BLaER1 treated with 17β-estradiol and CSF1 and Interleukin-3, amounts not matched to agents 10 nM and 100 nM (cell line): ENCODE data around the gene LSAMP.
"Not testable (repeated sequence)": the region's sequence is repeated elsewhere in the genome, so short reads cannot be mapped to it uniquely, and the experiment has no call there.

Source experiments
- H3K27ac ChIP-seq, 11 experiments: shearing (Covaris generic); formaldehyde crosslinking; 2 replicates each; pipeline ENCODE4 v1.8.1; 2022
- H3K27me3 ChIP-seq, 11 experiments: shearing (Covaris generic); formaldehyde crosslinking; 2 replicates each; pipeline ENCODE4 v1.8.1; 2022
- H3K36me3 ChIP-seq, 11 experiments: shearing (Covaris generic); formaldehyde crosslinking; 2 replicates each; pipeline ENCODE4 v1.8.1; 2022
- H3K4me1 ChIP-seq, 10 experiments: shearing (Covaris generic); formaldehyde crosslinking; 2 replicates each; pipeline ENCODE4 v1.8.1; 2022
- H3K4me2 ChIP-seq, 11 experiments: shearing (Covaris generic); formaldehyde crosslinking; 2 replicates each; pipeline ENCODE4 v1.8.1; 2022
- H3K4me3 ChIP-seq, 10 experiments: shearing (Covaris generic); formaldehyde crosslinking; 2 replicates each; pipeline ENCODE4 v1.8.1; 2022
- H3K9ac ChIP-seq, 11 experiments: shearing (Covaris generic); formaldehyde crosslinking; 2 replicates each; pipeline ENCODE4 v1.8.1; 2022
- H3K9me3 ChIP-seq, 11 experiments: shearing (Covaris generic); formaldehyde crosslinking; replicated peaks in 1 of 11; 2 replicates each; pipeline ENCODE4 v1.8.1; 2022
- H4K20me1 ChIP-seq, 11 experiments: shearing (Covaris generic); formaldehyde crosslinking; 2 replicates each; pipeline ENCODE4 v1.8.1; 2022
- Cebpa-rat ChIP-seq, 11 experiments: shearing (Covaris generic); IDR thresholded peaks; 2 replicates each; pipeline ENCODE4 v1.8.1; 2022

LSAMP gene

GRCh38 chr3:115789481-115789880 is 655.8 kb downstream of the LSAMP start:
- Histone ChIP-seq H3K9me3 (peaks cover 0 to 3% (median 0%) of the 10 kb centered on the region in 11 experiments; a peak in 1 of 22 replicates), H3K36me3 (no peaks in the 10 kb centered on the region), H3K4me1 (peaks cover 6 to 17% (median 12%) of the 10 kb centered on the region in 10 experiments; a peak in 17 of 20 replicates), H4K20me1 (no peaks in the 10 kb centered on the region), H3K27ac (no peak overlapping the region), H3K9ac (no peak overlapping the region), H3K4me2 (no peak overlapping the region), H3K27me3 (no peaks in the 10 kb centered on the region), H3K4me3 (no peak overlapping the region)
- TF ChIP-seq Cebpa-rat (IDR thresholded peaks at IDR 0.05) = no peak

- TF ChIP-seq Cebpa-rat (IDR thresholded peaks at IDR 0.05) = no peak
- Histone ChIP-seq H3K9me3 (peaks cover 0 to 3% (median 0%) of the 10 kb centered on the region in 11 experiments; a peak in 1 of 22 replicates), H4K20me1 (no peaks in the 10 kb centered on the region), H3K27me3 (no peaks in the 10 kb centered on the region), H3K9ac (no peak overlapping the region), H3K4me1 (peaks cover 6 to 17% (median 12%) of the 10 kb centered on the region in 10 experiments; a peak in 17 of 20 replicates), H3K27ac (no peak overlapping the region), H3K36me3 (no peaks in the 10 kb centered on the region), H3K4me2 (no peak overlapping the region), H3K4me3 (no peak overlapping the region)
These were observed 656.3 kb downstream of the LSAMP start for GRCh38 chr3:115788921-115789470.

- H3K9me3 ChIP-seq = peaks cover 0 to 3% (median 0%) of the 10 kb centered on the region in 11 experiments; a peak in 1 of 22 replicates
- no peaks in the 10 kb centered on the region for H3K36me3 ChIP-seq
- no peak for TF ChIP-seq Cebpa-rat (IDR thresholded peaks at IDR 0.05)
- no peak overlapping the region for H3K9ac ChIP-seq
- peaks cover 6 to 23% (median 17%) of the 10 kb centered on the region in 10 experiments; a peak in 18 of 20 replicates for H3K4me1 ChIP-seq
- H3K4me2 ChIP-seq = no peak overlapping the region
- no peaks in the 10 kb centered on the region for H3K27me3 ChIP-seq
- H4K20me1 ChIP-seq = no peaks in the 10 kb centered on the region
- H3K4me3 ChIP-seq = no peak overlapping the region
- no peak overlapping the region for H3K27ac ChIP-seq
These were observed 657.5 kb downstream of the LSAMP start for GRCh38 chr3:115787818-115788217.

- no peaks in the 10 kb centered on the region for H3K36me3 ChIP-seq
- H3K27me3 ChIP-seq = no peaks in the 10 kb centered on the region
- no peaks in the 10 kb centered on the region for H3K9me3 ChIP-seq
- H3K4me2 ChIP-seq = peak overlapping the region in 3 of 11 experiments; percentile 79 to 87 (median 82); a peak in 5 of 22 replicates
- H3K9ac ChIP-seq = no peak overlapping the region
- no peaks in the 10 kb centered on the region for H4K20me1 ChIP-seq
- H3K27ac ChIP-seq = no peak overlapping the region
- H3K4me3 ChIP-seq = no peak overlapping the region
- TF ChIP-seq Cebpa-rat (IDR thresholded peaks at IDR 0.05) = no peak
- peaks cover 6 to 19% (median 17%) of the 10 kb centered on the region in 10 experiments; a peak in 18 of 20 replicates for H3K4me1 ChIP-seq
These were observed 659.5 kb downstream of the LSAMP start for GRCh38 chr3:115785782-115786181.

- peak overlapping the region; percentile 75 to 88 (median 84) for H3K4me2 ChIP-seq
- H3K9ac ChIP-seq = peak overlapping the region in 10 of 11 experiments; percentile 75 to 85 (median 82); a peak in 17 of 22 replicates
- peak overlapping the region; percentile 64 to 79 (median 69) for H3K4me3 ChIP-seq
- no peaks in the 10 kb centered on the region for H3K27me3 ChIP-seq
- H3K27ac ChIP-seq = peak overlapping the region in 5 of 11 experiments; percentile 74 to 83 (median 76); a peak in 7 of 22 replicates
- no peak for TF ChIP-seq Cebpa-rat (IDR thresholded peaks at IDR 0.05)
- peaks cover 6 to 18% (median 16%) of the 10 kb centered on the region in 10 experiments; a peak in 17 of 20 replicates for H3K4me1 ChIP-seq
- no peaks in the 10 kb centered on the region for H3K9me3 ChIP-seq
- H4K20me1 ChIP-seq = no peaks in the 10 kb centered on the region
- H3K36me3 ChIP-seq = no peaks in the 10 kb centered on the region
These were observed 660.3 kb downstream of the LSAMP start for GRCh38 chr3:115784739-115785536.

GRCh38 chr3:115783938-115784738 is 661.1 kb downstream of the LSAMP start:
- Histone ChIP-seq H3K27ac (peak overlapping the region in 10 of 11 experiments; percentile 64 to 86 (median 78); a peak in 20 of 22 replicates), H4K20me1 (no peaks in the 10 kb centered on the region), H3K4me3 (peak overlapping the region; percentile 64 to 79 (median 69)), H3K36me3 (no peaks in the 10 kb centered on the region), H3K27me3 (no peaks in the 10 kb centered on the region), H3K9me3 (no peaks in the 10 kb centered on the region), H3K9ac (peak overlapping the region; percentile 72 to 85 (median 81); a peak in 21 of 22 replicates), H3K4me2 (peak overlapping the region; percentile 75 to 88 (median 84)), H3K4me1 (peaks cover 6 to 18% (median 16%) of the 10 kb centered on the region in 10 experiments; a peak in 17 of 20 replicates)
- TF ChIP-seq Cebpa-rat (IDR thresholded peaks at IDR 0.05) = no peak

GRCh38 chr3:115783426-115783825 is 661.9 kb downstream of the LSAMP start:
- H3K27ac ChIP-seq = peak overlapping the region in 4 of 11 experiments; percentile 76 to 86 (median 82); a peak in 5 of 22 replicates
- H4K20me1 ChIP-seq, H3K36me3 ChIP-seq, H3K27me3 ChIP-seq, H3K9me3 ChIP-seq: not testable (repeated sequence)
- peaks cover 6 to 18% (median 16%) of the 10 kb centered on the region in 10 experiments; a peak in 17 of 20 replicates for H3K4me1 ChIP-seq
- H3K9ac ChIP-seq = peak overlapping the region in 9 of 11 experiments; percentile 75 to 85 (median 82); a peak in 16 of 22 replicates
- peak overlapping the region; percentile 64 to 79 (median 69) for H3K4me3 ChIP-seq
- peak overlapping the region; percentile 75 to 88 (median 84) for H3K4me2 ChIP-seq

GRCh38 chr3:115779011-115779410 is 666.3 kb downstream of the LSAMP start:
- no peak overlapping the region for H3K4me2 ChIP-seq
- no peaks in the 10 kb centered on the region for H4K20me1 ChIP-seq
- H3K27ac ChIP-seq = no peak overlapping the region
- H3K36me3 ChIP-seq = no peaks in the 10 kb centered on the region
- H3K9ac ChIP-seq = no peak overlapping the region
- no peaks in the 10 kb centered on the region for H3K27me3 ChIP-seq
- H3K4me1 ChIP-seq = peaks cover 0 to 7% (median 6%) of the 10 kb centered on the region in 10 experiments; a peak in 9 of 20 replicates
- H3K9me3 ChIP-seq = no peaks in the 10 kb centered on the region
- TF ChIP-seq Cebpa-rat (IDR thresholded peaks at IDR 0.05) = no peak
- H3K4me3 ChIP-seq = no peak overlapping the region
